Transverse colon (tissue), 4 donors: ENCODE data around the gene HIVEP1. TPM values are rescaled to one million over a fixed set of nuclear protein-coding genes. Genes with fewer than 3 reads are reported as not detected.

Experiments
- DNase-seq: peaks from one replicate; pipeline ENCODE4 v3.0.0-alpha.2; 2019
- H3K27ac ChIP-seq, 4 donors: fragments of 200-600 bp; sonication (generic); 2 replicates each; pipeline ENCODE4 v1.5.1; 2016 to 2018; ENCODE audit warnings: inconsistent platforms in 4 of 4
- H3K27me3 ChIP-seq: fragments of 200-600 bp; sonication (generic); 2 replicates; pipeline ENCODE4 v1.5.1; 2017; ENCODE audit warnings: inconsistent platforms
- H3K36me3 ChIP-seq, 4 donors: fragments of 200-600 bp; sonication (generic); 2 replicates each; pipeline ENCODE4 v1.5.1; 2017 to 2019; ENCODE audit warnings: inconsistent platforms in 4 of 4
- H3K4me1 ChIP-seq, 4 donors: fragments of 200-600 bp; sonication (generic); 2 replicates each; pipeline ENCODE4 v1.5.1; 2017 to 2020; ENCODE audit warnings: inconsistent platforms in 4 of 4
- H3K4me3 ChIP-seq, 4 donors: fragments of 200-600 bp; sonication (generic); 1 replicate in 1 of 4; 2 replicates in 3 of 4; pipeline versions ENCODE4 v1.5.1 to v1.6.1; 2017 to 2019; ENCODE audit warnings: inconsistent platforms in 4 of 4
- H3K9me3 ChIP-seq, 2 donors: fragments of 200-600 bp; sonication (generic); 2 replicates each; pipeline ENCODE4 v1.5.1; 2017 to 2019; ENCODE audit warnings: inconsistent platforms in 2 of 2
- CTCF ChIP-seq, 5 experiments: fragments of 200-600 bp in 3 of 5; fragments of 450-650 bp in 2 of 5; sonication (generic) in 3 of 5; IDR thresholded peaks; 1 replicate in 2 of 5; 2 replicates in 3 of 5; pipeline ENCODE4 v1.5.1; 2016 to 2017; ENCODE audit warnings: antibody characterized with exemption in 5 of 5, inconsistent platforms in 3 of 5, mild to moderate bottlenecking in 2 of 5, moderate library complexity in 1 of 5
- EP300 ChIP-seq: sonication (generic); formaldehyde crosslinking; IDR thresholded peaks from one replicate; pipeline ENCODE4 v1.6.1; 2017; ENCODE audit warnings: antibody characterized with exemption, low read depth
- POLR2A ChIP-seq: fragments of 450-650 bp; IDR thresholded peaks from one replicate; pipeline ENCODE4 v1.6.1; 2016; ENCODE audit warnings: antibody characterized with exemption, mild to moderate bottlenecking, moderate library complexity
- POLR2AphosphoS5 ChIP-seq, 3 donors: sonication (generic); formaldehyde crosslinking; IDR thresholded peaks; one replicate each; pipeline ENCODE4 v1.6.1; 2016; ENCODE audit warnings: antibody characterized with exemption in 3 of 3
- WGBS, 2 donors: methylation state at CpG; one replicate each; pipeline ENCODE4 v1.1.5; 2018; ENCODE audit warnings: low coverage in 1 of 2; 5-methylcytosine and 5-hydroxymethylcytosine counted together
- in situ Hi-C, 4 donors: fragments of 200-750 bp; cut with MboI; loops; one replicate each; pipeline versions ENCODE4 v1.15.0 to v1.15.1; 2017; ENCODE audit warnings: low sequenced_read_pairs in 3 of 4, low pct_ligation_motif_present in 1 of 4, low pct_unique_long_range_greater_than_20kb in 1 of 4
- intact Hi-C: fragments of 100-400 bp; cut with DNase I; formaldehyde crosslinking; loops from one replicate; pipeline ENCODE4 v1.15.1; 2023; ENCODE audit warnings: low total_unique reads
- total RNA-seq, 4 donors: library from RNA; depleted of rRNA; stranded (reverse); fragments of >200 nt; gene quantifications; one replicate each; pipeline ENCODE4 v1.1.0, GENCODE V29; 2016

The HIVEP1 gene
- total RNA-seq, 4 donors from 2014 or later: 18.9 to 90.9 (median 30.5) TPM

DNA sequence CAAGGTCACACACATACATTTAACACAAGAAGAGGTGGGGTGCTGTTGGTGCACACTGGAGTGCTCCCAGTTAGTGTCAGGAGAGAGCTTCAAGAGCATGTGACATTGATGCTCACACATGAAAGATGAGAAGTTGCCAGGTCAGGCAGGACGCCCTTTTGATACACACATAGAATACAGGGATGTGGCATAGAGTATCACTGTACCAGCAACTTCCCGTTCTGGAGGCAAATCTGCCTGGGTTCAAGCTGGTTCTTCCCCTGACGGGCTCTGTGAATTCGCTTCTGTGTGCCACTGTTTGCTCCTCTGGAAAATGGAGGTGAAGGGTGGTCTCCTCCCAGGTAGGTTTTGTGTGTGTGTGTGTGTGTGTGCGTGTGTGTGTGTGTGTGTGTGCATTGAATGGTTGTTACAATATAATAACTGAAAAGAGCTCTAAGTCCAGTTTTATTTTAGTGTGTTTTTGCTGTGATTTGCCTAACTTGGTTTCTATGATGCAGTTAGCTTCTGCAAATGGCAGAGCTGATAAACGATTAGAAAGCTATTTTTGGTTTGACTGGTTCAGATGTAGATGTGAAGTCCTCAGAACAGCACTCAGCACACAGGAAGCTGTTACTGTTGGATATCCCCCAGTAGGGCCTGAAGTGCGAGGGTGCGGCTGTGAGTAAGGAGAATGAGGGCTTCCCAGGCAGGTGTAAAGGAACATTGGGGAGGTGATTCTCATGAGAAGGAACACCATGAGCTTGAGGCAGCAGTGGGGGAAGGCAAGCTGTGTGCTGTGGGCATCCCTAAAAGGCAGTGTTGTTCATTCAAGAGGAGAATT is 53.4 kb downstream of the HIVEP1 start:
- intact Hi-C loops: no loop called here
- H3K4me3 ChIP-seq: no peak overlapping the region
- DNase-seq: no peak

GRCh38 chr6:12066297-12066696 is 54.2 kb downstream of the HIVEP1 start:
- no peak overlapping the region for H3K27ac ChIP-seq
- no peak for DNase-seq
- in situ Hi-C loops: no loop called here
- H3K36me3 ChIP-seq: no peaks in the 10 kb centered on the region
- no peaks in the 10 kb centered on the region for H3K27me3 ChIP-seq
- H3K4me3 ChIP-seq: no peak overlapping the region
- H3K4me1 ChIP-seq: peaks cover 0 to 6% (median 2%) of the 10 kb centered on the region in 4 donors
- H3K9me3 ChIP-seq: no peaks in the 10 kb centered on the region
- intact Hi-C loops: no loop called here
- no peak for TF ChIP-seq EP300
- no peak for TF ChIP-seq POLR2AphosphoS5 (IDR thresholded peaks at IDR 0.05)
- no peak for TF ChIP-seq CTCF (IDR thresholded peaks at IDR 0.05)
- TF ChIP-seq POLR2A: no peak

More for the DNA sequence above, 53.4 kb downstream of the HIVEP1 start:
- TF ChIP-seq POLR2AphosphoS5 (IDR thresholded peaks at IDR 0.05) (no peak), EP300 (no peak), POLR2A (no peak), CTCF (IDR thresholded peaks at IDR 0.05) (no peak)
- Histone ChIP-seq H3K9me3 (no peaks in the 10 kb centered on the region), H3K4me1 (peaks cover 0 to 4% (median 0%) of the 10 kb centered on the region in 4 donors), H3K27ac (no peak overlapping the region), H3K36me3 (no peaks in the 10 kb centered on the region), H3K27me3 (no peaks in the 10 kb centered on the region)
- in situ Hi-C loops: no loop called here
- WGBS, 2 donors: 68 to 76% methylated on average over 2 to 8 of the region's 8 CpGs

- WGBS, 2 donors: 71% methylated on average over 4 to 6 of the region's 6 CpGs
Observed at GRCh38 chr6:12068899-12069557, 56.9 kb downstream of the HIVEP1 start.

More at GRCh38 chr6:12068899-12069557, 56.9 kb downstream of the HIVEP1 start:
- no peak overlapping the region for H3K27ac ChIP-seq
- H3K4me3 ChIP-seq: no peak overlapping the region
- no peaks in the 10 kb centered on the region for H3K9me3 ChIP-seq
- no peaks in the 10 kb centered on the region for H3K36me3 ChIP-seq
- H3K27me3 ChIP-seq: no peaks in the 10 kb centered on the region
- TF ChIP-seq EP300: no peak
- TF ChIP-seq POLR2A: no peak
- no peak for TF ChIP-seq POLR2AphosphoS5 (IDR thresholded peaks at IDR 0.05)
- no peak for TF ChIP-seq CTCF (IDR thresholded peaks at IDR 0.05)
- intact Hi-C loops (no loop called here), in situ Hi-C loops (no loop called here)
- no peak for DNase-seq
- H3K4me1 ChIP-seq: peaks cover 0 to 6% (median 2%) of the 10 kb centered on the region in 4 donors
